Mammary epithelial cell (primary cell): ENCODE measurements around the gene TBC1D22B.

Experiments
- EZH2 ChIP-seq: IDR thresholded peaks from 2 replicates; pipeline ENCODE4 v1.6.1; 2012; ENCODE audit warnings: low read length, inconsistent platforms, borderline replicate concordance
- TF ChIP-seq, protein P1 (sequence below), 2 donors: IDR thresholded peaks in 1 of 2; conservative IDR thresholded peaks in 1 of 2; 2 replicates each; pipeline ENCODE4 v1.5.1; 2011 to 2012; ENCODE audit warnings: inconsistent platforms in 2 of 2, low read length in 2 of 2, mild to moderate bottlenecking in 2 of 2, control low read depth in 1 of 2, low read depth in 1 of 2; ENCODE audit not compliant: insufficient read depth in 1 of 2; ENCODE audit errors: extremely low read depth in 1 of 2

- TF ChIP-seq EZH2, result no peak
- TF ChIP-seq, protein P1, sequence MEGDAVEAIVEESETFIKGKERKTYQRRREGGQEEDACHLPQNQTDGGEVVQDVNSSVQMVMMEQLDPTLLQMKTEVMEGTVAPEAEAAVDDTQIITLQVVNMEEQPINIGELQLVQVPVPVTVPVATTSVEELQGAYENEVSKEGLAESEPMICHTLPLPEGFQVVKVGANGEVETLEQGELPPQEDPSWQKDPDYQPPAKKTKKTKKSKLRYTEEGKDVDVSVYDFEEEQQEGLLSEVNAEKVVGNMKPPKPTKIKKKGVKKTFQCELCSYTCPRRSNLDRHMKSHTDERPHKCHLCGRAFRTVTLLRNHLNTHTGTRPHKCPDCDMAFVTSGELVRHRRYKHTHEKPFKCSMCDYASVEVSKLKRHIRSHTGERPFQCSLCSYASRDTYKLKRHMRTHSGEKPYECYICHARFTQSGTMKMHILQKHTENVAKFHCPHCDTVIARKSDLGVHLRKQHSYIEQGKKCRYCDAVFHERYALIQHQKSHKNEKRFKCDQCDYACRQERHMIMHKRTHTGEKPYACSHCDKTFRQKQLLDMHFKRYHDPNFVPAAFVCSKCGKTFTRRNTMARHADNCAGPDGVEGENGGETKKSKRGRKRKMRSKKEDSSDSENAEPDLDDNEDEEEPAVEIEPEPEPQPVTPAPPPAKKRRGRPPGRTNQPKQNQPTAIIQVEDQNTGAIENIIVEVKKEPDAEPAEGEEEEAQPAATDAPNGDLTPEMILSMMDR (conservative IDR thresholded peaks at IDR 0.05 in 1 of 2, IDR thresholded peaks at IDR 0.05 in 1 of 2; ENCODE audit: extremely low read depth in 1 of 2, insufficient read depth in 1 of 2, low read depth in 1 of 2, low read length in 2 of 2), result no peak
These were observed 82.4 kb downstream of the TBC1D22B start for GRCh38 chr6:37339741-37340638.
